Measurements from ENCODE around the gene KRTAP10-8.
"Not testable (repeated sequence)": the region's sequence is repeated elsewhere in the genome, so short reads cannot be mapped to it uniquely, and the experiment has no call there.

The KRTAP10-8 gene, protein sequence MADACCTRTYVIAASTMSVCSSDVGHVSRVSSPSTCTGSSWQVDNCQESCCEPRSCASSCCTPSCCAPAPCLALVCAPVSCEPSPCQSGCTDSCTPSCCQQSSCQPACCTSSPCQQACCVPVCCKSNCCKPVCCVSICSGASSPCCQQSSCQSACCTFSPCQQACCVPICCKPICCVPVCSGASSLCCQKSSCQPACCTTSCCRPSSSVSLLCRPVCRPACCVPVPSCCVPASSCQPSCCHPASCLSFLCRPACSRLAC

DNA sequence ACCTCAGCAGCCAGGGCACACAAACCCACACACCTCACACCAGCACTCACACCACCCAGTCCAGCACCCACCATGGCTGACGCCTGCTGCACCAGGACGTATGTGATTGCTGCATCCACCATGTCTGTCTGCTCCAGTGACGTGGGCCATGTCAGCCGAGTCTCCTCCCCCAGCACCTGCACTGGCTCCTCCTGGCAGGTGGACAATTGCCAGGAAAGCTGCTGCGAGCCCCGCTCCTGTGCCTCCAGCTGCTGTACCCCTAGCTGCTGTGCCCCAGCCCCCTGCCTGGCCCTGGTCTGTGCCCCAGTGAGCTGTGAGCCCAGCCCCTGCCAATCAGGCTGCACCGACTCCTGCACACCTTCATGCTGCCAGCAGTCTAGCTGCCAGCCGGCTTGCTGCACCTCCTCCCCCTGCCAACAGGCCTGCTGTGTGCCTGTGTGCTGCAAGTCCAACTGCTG lies at the start of gene KRTAP10-8:
Gene KRTAP10-8 (plus strand): TSS at position 51 of the 458 bp plus-strand sequence. CDS start 22 bp downstream, at position 73.
- DNase-seq: no peak
- in situ Hi-C loops (cut with HindIII; ENCODE audit: low pct_ligation_motif_present, low pct_unique_long_range_greater_than_20kb, low sequenced_read_pairs): no loop called here

DNA sequence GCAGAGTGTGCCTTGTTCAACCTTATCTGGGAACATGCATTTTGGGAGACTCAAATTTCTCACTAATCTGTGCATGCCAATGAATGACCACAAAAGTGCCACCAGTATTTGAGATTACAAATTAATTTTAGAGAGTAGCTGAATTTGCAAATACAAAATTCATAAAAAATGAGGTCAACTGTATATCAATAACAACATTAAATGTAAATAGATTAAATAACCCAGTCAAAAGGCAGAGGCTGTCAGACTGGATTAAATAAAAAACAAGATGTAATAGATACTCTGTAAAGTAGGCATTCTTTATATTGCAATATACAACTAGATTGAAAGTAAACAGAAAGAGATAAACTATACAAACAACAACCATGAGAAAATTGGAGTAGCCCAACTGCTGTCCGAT lies 47.8 kb upstream of the KRTAP10-8 start:
- in situ Hi-C loops (cut with HindIII; ENCODE audit: low pct_ligation_motif_present, low pct_unique_long_range_greater_than_20kb, low sequenced_read_pairs): no loop called here
- no peak for DNase-seq

DNA sequence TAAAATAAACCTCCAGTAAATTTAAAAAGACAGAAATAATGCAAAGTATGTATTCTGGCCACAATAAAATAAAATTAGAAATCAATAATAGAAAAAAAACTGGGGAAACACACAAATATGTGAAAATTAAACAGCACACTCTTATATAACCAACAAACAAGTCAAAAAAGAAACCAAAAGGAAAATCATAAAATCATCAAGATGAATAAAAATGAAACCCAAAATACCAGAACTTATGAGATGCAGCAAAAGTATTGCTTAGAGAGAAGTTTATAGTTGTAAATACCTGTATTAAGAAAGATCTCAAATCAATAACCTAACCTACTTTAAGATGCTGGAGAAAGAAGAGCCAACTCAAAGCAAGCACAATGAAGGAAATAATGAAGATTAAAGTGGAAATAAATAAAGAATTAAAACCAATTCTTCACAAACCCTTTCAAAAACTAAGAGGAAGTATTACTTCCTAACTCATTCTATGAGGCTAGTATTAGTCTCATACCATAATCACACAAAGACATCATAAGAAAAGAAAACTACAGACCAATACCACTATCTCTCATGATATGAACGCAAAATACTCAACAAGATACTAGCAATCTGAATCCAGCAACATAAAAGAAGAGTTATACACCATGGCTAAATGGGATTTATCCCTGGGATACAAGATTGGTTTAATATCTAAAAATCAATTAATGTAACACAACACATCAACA lies 46.8 kb upstream of the KRTAP10-8 start:
- no peak for DNase-seq
- in situ Hi-C loops (cut with HindIII; ENCODE audit: low pct_ligation_motif_present, low pct_unique_long_range_greater_than_20kb, low sequenced_read_pairs): no loop called here

DNA sequence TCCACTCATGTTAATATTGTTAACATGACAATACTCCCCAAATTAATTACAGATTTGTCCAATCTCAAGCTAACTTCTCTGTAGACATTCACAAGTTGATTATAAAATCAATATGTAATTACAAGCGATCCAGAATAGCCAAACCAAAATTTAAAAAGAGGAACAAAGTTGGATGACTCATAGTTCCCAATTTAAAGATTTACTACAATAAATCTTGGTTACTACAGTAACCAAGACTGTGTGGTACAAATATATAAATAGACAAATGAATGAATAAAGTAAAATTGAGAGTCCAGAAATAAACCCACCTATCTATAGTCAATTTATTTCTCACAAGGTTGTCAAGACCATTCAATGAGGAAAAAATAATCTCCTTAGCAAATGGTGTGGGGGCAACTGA lies 45.5 kb upstream of the KRTAP10-8 start:
- no peak for DNase-seq
- in situ Hi-C loops (cut with HindIII; ENCODE audit: low pct_ligation_motif_present, low pct_unique_long_range_greater_than_20kb, low sequenced_read_pairs): no loop called here

DNA sequence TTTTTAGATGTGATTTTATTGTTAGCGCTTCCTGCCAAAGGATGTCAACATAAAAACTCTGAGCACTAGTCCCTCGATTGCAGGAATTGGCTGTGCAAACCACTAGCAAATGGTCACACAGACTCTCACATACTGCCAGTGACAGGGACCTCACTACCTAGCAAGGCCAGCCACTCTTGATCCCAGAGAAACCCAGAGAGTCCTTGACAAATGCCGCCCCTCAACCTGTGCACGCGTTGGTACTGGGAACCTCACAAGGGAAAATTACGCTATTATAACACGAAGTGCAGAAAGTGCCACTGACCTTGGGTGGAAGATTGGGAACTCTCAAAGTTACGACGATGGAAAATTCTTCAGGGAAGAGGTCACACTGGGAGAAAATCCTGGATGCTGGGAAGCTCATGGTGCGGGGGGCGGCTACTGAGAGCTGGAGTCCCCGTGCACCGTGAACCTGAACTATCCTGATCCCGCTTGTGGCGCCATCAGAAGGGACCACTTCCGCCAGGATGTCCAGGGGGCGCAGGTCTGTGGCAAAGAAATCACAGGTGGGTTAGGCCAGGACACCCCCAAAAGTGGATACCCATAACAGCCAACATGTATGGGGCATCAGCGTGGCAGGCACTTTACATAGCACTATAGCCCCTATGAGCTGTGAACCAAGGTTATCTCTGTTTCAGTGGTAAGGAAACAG lies 44.3 kb upstream of the KRTAP10-8 start:
- in situ Hi-C loops (cut with HindIII; ENCODE audit: low pct_ligation_motif_present, low pct_unique_long_range_greater_than_20kb, low sequenced_read_pairs): no loop called here
- no peak for DNase-seq

DNA sequence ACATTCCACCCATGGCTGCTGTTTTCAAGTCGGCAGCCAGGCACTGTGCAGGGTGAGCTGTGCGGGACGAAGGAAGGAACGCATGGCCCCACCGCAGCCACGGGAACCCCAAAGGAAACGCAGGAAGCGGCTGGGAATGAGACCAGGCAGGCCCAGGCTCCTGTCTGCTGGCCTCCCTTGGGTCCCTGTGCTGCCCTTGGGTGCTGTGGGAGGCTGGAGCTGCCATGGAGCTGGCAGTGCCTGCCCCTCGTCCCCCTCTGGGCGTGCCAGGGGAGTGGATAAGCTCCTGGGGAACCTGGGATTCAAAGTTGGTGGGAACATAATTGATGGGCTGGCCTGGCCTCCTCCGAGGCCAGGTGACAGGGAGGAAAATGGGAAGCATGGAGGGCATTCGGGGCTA lies 43.6 kb upstream of the KRTAP10-8 start:
- in situ Hi-C loops (cut with HindIII; ENCODE audit: low pct_ligation_motif_present, low pct_unique_long_range_greater_than_20kb, low sequenced_read_pairs): no loop called here
- no peak for DNase-seq

DNA sequence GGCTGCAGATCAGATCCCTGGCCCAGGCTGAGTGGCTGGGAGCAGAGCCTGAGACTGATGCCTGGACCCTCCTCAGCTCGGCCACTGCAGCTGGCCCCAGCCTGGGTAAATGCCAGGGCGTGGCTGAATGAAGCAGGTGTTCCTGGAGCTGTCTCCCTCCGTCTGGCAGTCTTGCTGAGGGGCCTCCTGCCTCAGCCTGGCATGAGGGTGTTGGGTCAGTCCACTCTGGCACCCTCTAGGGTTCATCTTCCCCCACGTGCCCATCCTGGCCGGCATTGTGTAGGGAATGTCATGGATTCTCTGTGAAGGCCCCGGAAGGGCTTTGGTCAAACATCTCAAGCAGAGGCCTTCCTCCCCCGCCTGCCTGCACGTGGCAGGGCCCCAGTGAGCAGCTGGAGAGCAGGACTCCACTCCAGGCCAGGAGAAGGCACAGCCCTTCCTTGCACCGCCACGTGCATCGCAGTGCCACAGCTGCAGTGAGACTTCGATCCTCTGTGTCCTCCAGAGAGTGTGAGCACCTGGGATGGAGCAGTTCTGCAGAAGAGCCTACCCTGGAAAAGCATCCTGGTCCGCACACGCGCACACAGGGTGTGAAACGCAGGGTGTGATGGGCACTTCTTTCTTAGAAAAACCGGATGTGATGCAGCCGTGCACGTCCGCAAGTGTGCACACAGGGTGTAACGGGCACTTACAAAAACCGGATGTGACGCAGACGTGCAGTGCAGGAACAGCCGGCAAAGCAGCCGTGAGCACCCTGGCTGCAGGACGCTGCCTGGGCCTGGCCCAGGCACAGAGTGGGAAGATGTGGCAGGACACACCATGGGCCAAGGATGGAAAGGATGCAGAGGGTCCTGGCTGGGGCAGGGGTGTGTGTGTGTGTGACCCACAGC lies 43.0 kb upstream of the KRTAP10-8 start:
- in situ Hi-C loops (cut with HindIII; ENCODE audit: low pct_ligation_motif_present, low pct_unique_long_range_greater_than_20kb, low sequenced_read_pairs): no loop called here
- DNase-seq: no peak

DNA sequence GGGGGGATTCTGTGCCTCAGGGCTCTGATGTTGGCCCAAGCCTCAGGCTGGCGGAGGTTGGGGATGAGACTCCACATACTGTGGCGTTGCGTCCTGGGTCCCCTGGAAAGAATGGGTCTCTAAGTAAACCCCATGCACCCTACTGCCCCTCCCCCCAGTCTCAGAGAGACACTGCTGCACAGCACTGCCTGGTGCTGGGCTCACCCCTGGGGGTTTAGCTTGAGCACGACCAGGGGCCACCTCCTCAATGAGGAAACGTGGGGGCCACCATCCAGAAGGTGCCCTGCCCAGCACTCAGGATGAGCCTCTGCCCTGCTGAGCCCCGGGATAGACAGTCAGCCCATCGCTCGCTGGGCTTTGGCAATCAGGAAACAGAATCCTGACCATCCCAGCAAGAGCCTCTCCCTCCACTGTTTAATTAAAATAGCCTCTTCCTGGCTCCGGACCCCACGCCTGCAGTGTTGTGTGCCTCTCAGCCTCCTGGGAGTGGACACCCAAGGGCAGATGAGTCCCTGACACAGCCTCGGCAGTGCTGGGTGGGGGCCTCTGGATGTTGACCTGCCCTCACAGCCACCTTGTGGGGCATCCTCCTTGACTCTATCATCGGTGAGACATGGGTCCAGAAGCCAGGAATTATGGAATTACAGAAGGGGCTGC lies 41.9 kb upstream of the KRTAP10-8 start:
- in situ Hi-C loops (cut with HindIII; ENCODE audit: low pct_ligation_motif_present, low pct_unique_long_range_greater_than_20kb, low sequenced_read_pairs): no loop called here
- DNase-seq: no peak

DNA sequence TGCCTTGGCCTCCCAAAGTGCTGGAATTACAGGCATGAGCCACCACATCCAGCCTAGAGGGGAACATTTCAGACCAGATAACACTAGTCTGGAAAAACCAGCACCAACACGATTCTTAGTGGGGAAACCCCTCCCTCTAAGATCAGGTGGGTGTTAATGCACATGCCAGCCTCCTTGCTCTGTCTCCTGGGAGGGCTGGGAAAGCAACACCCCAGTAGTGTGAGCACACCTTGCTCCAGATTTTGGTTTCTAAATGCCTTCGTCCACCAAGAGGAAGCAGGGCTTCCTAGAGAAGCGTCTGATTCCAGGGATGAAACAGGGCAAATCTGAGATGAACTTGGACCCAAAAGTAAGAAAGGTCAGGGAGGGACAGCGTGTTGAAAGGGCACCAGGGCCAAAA lies 40.6 kb upstream of the KRTAP10-8 start:
- in situ Hi-C loops (cut with HindIII; ENCODE audit: low pct_ligation_motif_present, low pct_unique_long_range_greater_than_20kb, low sequenced_read_pairs): no loop called here
- DNase-seq: no peak

DNA sequence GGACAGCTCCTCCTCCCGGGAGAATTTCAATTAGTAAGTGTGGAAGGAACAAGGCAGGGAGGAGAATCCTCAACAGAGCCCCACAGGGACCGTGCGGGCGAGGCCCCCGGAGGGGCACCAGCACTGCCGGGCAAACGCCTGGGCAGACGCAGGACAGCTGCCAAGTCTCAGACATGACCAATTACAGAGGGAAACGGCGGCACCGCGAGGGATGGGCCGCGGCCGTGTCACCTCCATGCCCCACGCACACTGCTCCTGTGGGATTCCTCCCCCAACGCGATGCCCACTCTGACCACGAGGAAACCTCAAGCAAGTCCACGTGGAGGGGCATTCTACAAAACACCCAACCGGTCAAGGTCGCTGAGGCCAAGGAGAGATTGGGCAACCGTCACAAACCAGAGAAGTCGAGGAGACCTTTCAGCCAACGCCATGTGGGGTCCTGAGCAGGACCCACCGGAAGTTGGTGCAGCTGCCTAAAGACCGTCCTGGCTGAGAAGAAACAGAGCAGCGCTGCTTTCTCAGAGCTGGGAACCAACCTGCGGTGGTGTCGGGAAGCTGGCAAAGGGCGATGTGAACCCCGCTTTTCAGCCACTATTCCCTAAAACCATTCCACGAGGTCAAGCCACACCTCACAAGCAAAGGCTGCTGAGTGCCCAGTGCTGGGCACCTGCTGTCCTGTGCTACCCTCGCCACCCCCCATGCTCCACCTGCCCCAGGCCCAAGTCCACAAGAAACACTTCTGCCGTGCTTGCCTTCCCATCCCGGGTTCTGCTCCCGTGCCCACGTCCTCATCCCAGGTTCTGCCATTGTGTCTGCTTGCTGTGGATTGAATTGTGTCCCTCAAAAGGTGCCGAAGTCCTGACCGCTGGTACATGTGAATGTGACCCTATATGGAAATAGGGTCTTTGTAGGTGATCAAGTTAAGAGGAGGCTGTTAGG lies 39.8 kb upstream of the KRTAP10-8 start:
- in situ Hi-C loops (cut with HindIII; ENCODE audit: low pct_ligation_motif_present, low pct_unique_long_range_greater_than_20kb, low sequenced_read_pairs): no loop called here
- no peak for DNase-seq

DNA sequence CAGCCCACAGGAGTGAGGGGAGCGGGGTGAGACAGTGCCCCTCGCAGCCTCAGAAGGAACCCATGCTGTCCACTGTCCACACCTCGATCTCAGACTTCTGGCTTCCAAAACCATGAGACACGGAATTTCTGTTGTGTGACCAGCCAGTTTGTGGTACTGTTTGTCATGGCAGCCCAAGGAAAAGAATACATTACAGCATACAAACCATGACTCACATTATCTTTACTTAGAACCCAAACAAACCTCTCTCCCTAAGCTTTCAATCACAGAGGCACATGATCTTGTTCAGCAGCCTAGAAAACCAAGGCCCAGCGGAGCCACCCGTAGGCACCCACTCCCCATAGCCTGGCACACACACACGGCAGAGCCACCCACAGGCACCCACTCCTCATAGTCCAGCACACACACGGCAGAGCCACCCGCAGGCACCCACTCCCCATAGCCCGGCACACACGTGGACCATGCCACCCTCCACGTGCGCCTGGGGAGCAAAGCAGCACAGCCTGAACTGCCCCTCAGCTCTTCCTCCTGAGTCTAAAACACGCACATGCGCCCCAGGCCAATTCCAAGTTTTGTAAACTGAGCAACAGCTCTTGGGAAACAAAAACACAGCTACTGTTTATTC lies 38.8 kb upstream of the KRTAP10-8 start:
- DNase-seq: no peak
- in situ Hi-C loops (cut with HindIII; ENCODE audit: low pct_ligation_motif_present, low pct_unique_long_range_greater_than_20kb, low sequenced_read_pairs): no loop called here

DNA sequence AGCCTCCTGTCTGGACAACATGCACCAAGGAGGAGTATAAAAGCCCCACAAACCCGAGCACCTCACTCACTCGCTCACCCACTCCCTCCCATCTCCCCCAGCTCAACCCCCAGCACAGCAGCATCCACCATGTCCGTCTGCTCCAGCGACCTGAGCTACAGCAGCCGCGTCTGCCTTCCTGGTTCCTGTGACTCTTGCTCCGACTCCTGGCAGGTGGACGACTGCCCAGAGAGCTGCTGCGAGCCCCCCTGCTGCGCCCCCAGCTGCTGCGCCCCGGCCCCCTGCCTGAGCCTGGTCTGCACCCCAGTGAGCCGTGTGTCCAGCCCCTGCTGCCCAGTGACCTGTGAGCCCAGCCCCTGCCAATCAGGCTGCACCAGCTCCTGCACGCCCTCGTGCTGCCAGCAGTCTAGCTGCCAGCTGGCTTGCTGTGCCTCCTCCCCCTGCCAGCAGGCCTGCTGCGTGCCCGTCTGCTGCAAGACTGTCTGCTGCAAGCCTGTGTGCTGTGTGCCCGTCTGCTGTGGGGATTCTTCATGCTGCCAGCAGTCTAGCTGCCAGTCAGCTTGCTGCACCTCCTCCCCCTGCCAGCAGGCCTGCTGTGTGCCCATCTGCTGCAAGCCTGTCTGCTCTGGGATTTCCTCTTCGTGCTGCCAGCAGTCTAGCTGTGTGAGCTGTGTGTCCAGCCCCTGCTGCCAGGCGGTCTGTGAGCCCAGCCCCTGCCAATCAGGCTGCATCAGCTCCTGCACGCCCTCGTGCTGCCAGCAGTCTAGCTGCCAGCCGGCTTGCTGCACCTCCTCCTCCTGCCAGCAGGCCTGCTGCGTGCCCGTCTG lies 38.0 kb upstream of the KRTAP10-8 start, which contains the start of gene KRTAP10-4:
Gene KRTAP10-4 (plus strand): TSS at position 100 of the 827 bp plus-strand sequence. CDS start 30 bp downstream, at position 130.
- in situ Hi-C loops (cut with HindIII; ENCODE audit: low pct_ligation_motif_present, low pct_unique_long_range_greater_than_20kb, low sequenced_read_pairs); DNase-seq: not testable (repeated sequence)

DNA sequence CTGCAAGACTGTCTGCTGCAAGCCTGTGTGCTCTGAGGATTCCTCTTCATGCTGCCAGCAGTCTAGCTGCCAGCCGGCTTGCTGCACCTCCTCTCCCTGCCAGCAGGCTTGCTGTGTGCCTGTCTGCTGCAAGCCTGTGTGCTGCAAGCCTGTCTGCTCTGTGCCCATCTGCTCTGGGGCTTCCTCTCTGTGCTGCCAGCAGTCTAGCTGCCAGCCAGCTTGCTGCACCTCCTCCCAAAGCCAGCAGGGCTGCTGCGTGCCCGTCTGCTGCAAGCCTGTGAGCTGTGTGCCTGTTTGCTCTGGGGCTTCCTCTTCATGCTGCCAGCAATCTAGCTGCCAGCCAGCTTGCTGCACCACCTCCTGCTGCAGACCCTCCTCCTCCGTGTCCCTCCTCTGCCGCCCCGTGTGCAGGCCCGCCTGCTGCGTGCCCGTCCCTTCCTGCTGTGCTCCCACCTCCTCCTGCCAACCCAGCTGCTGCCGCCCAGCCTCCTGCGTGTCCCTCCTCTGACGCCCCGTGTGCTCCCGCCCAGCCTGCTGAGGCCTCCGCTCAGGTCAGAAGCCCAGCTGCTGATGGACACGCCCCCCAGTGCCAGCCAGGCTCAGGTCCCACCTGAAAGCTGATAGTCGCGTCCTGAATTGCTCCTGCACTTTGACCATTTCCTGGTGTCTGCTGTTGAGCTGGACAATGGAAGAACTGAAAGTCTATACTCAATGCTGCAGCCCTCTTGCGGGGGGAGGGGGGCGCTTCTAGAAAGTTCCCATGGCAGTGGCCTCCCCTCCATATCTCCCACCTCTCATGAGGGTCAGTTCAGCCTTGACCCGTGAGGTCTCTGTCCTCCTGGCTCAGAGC lies 37.2 kb upstream of the KRTAP10-8 start:
- in situ Hi-C loops (cut with HindIII; ENCODE audit: low pct_ligation_motif_present, low pct_unique_long_range_greater_than_20kb, low sequenced_read_pairs): no loop called here
- no peak for DNase-seq

DNA sequence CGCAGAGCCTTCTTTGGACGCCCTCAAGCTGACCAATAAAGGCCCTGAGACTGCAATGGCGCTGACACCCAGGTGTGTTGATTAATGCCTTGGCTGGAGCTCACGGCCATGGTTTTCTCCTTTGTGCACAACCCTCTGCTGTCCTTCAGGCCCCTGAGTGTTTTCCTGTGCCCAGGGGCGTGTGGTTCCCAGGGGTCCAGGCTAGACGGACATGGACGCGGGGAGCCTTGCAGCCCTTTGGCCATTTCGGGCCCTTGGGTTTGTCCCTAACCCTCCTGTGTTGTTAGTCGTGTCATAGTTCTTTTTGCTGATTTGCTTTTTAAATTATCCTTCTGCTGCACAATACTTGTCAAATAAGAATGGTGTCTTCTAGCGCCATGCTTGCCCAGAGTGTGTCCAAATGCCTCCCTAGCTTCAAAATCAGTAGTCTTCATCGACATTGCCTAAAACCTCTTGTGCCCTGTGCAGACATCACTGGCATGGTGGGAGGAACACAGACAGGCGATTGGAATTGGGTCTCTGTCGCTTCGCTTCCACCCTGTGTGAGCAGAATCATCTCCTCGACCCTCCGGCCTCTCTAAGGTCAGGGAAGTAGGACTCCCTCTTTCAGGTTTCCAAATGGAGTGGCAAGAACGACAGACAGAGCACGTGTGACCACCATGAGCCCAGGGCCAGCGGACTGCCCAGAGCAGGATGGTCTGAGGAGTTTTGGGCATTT lies 36.4 kb upstream of the KRTAP10-8 start:
- no peak for DNase-seq
- in situ Hi-C loops (cut with HindIII; ENCODE audit: low pct_ligation_motif_present, low pct_unique_long_range_greater_than_20kb, low sequenced_read_pairs): no loop called here

DNA sequence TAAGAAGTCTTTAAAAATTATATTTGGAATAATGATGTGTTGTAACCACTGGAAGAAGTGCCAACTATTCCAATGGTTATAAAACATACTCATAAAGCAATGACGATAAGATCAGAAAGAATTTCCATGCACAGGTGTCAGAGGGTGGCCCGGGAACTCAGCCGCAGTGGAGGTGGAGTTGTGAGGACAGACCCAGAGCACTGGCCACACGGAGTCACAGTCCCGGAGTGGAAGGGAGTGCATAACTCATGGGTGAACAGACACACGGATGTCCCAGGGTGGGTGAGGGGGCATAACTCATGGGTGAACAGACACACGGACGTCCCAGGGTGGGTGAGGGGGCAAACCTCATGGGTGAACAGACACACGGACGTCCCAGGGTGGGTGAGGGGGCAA lies 35.9 kb upstream of the KRTAP10-8 start:
- in situ Hi-C loops (cut with HindIII; ENCODE audit: low pct_ligation_motif_present, low pct_unique_long_range_greater_than_20kb, low sequenced_read_pairs): no loop called here
- DNase-seq: no peak

Data from ACHN (cell line).